Measurements from ENCODE around the gene GLRX5.

Gene GLRX5

GRCh38 chr14:95561001-95561412 lies 26.2 kb downstream of the GLRX5 start:
- H2AFZ ChIP-seq (ENCODE audit: low read depth, low read length, severe bottlenecking), result no peak overlapping the region
- no peaks in the 10 kb centered on the region for H4K20me1 ChIP-seq (ENCODE audit: low read depth, low read length)
- no peak for TF ChIP-seq EZH2phosphoT487 (conservative IDR thresholded peaks at IDR 0.05; ENCODE audit: low read length)
- TF ChIP-seq, protein P1, sequence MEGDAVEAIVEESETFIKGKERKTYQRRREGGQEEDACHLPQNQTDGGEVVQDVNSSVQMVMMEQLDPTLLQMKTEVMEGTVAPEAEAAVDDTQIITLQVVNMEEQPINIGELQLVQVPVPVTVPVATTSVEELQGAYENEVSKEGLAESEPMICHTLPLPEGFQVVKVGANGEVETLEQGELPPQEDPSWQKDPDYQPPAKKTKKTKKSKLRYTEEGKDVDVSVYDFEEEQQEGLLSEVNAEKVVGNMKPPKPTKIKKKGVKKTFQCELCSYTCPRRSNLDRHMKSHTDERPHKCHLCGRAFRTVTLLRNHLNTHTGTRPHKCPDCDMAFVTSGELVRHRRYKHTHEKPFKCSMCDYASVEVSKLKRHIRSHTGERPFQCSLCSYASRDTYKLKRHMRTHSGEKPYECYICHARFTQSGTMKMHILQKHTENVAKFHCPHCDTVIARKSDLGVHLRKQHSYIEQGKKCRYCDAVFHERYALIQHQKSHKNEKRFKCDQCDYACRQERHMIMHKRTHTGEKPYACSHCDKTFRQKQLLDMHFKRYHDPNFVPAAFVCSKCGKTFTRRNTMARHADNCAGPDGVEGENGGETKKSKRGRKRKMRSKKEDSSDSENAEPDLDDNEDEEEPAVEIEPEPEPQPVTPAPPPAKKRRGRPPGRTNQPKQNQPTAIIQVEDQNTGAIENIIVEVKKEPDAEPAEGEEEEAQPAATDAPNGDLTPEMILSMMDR (IDR thresholded peaks at IDR 0.05; ENCODE audit: insufficient read depth, low read length, poor library complexity, severe bottlenecking), result peak; percentile 93
- no peaks in the 10 kb centered on the region for H3K9me2 ChIP-seq (replicated peaks; ENCODE audit: insufficient read depth, low read length)
- H3K27me3 ChIP-seq (ENCODE audit: low read length), result no peaks in the 10 kb centered on the region
- H3K4me2 ChIP-seq (ENCODE audit: low read depth, low read length, poor library complexity, severe bottlenecking), result no peak overlapping the region
- H3K36me3 ChIP-seq (ENCODE audit: low read length), result no peaks in the 10 kb centered on the region
- no peak overlapping the region for H3K27ac ChIP-seq (ENCODE audit: low read depth, low read length)
- H3K9me3 ChIP-seq (ENCODE audit: insufficient read depth, low read length), result no peaks in the 10 kb centered on the region
- no peaks in the 10 kb centered on the region for H3F3A ChIP-seq (ENCODE audit: insufficient read depth)
- no peak overlapping the region for H3K4me3 ChIP-seq (ENCODE audit: insufficient read depth, low read length, poor library complexity, severe bottlenecking)
- H3K79me2 ChIP-seq (ENCODE audit: insufficient read depth, low read length), result no peaks in the 10 kb centered on the region
- H3K9ac ChIP-seq (ENCODE audit: low read length), result no peak overlapping the region

DNA sequence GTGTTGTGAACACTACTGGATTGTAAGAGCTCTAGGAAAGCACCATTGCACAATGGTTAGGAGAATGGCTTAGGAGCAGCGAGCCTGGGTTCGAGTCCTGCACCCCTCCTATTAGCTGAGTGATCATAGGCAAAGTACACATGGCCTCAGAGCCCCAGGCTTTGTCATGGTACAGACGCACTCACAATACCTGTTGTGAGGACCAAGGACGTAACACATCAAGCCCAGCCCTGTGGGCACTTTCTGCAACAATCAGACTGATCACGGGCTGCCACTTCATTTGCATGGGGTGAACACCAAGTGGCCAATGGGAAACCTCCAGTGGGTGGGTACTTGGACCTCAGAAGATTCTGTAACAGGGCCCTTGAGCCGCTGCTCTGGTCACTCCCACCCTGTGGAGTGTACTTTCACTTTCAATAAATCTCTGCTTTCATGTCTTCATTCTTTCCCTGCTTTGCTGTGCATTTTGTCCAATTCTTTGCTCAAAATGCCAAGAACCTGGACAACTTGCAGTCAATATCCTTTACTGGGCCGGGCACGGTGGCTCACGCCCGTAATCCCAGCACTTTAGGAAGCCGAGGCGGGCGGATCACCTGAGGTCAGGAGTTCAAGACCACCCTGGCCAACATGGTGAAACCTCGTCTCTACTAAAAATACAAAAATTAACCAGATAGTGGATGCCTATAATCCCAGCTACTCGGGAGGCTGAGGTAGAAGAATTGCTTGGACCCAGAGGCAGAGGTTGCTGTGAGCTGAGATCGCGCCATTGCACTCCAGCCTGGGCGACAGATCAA lies 28.2 kb downstream of the GLRX5 start:
- no peak overlapping the region for H3K4me3 ChIP-seq (ENCODE audit: insufficient read depth, low read length, poor library complexity, severe bottlenecking)
- no peaks in the 10 kb centered on the region for H3K9me2 ChIP-seq (replicated peaks; ENCODE audit: insufficient read depth, low read length)
- H3F3A ChIP-seq (ENCODE audit: insufficient read depth), result no peaks in the 10 kb centered on the region
- H3K79me2 ChIP-seq (ENCODE audit: insufficient read depth, low read length), result no peaks in the 10 kb centered on the region
- no peak overlapping the region for H3K4me2 ChIP-seq (ENCODE audit: low read depth, low read length, poor library complexity, severe bottlenecking)
- H3K9ac ChIP-seq (ENCODE audit: low read length), result no peak overlapping the region
- no peaks in the 10 kb centered on the region for H3K27me3 ChIP-seq (ENCODE audit: low read length)
- H3K9me3 ChIP-seq (ENCODE audit: insufficient read depth, low read length), result no peaks in the 10 kb centered on the region
- H3K36me3 ChIP-seq (ENCODE audit: low read length), result no peaks in the 10 kb centered on the region
- no peak overlapping the region for H2AFZ ChIP-seq (ENCODE audit: low read depth, low read length, severe bottlenecking)
- TF ChIP-seq, protein P1 (IDR thresholded peaks at IDR 0.05; ENCODE audit: insufficient read depth, low read length, poor library complexity, severe bottlenecking), result no peak
- no peak for TF ChIP-seq EZH2phosphoT487 (conservative IDR thresholded peaks at IDR 0.05; ENCODE audit: low read length)
- H4K20me1 ChIP-seq (ENCODE audit: low read depth, low read length), result no peaks in the 10 kb centered on the region
- H3K27ac ChIP-seq (ENCODE audit: low read depth, low read length), result no peak overlapping the region

GRCh38 chr14:95564060-95564459 lies 29.2 kb downstream of the GLRX5 start:
- Histone ChIP-seq H2AFZ (ENCODE audit: low read depth, low read length, severe bottlenecking) (no peak overlapping the region), H3K9me3 (ENCODE audit: insufficient read depth, low read length) (no peaks in the 10 kb centered on the region), H3K27me3 (ENCODE audit: low read length) (no peaks in the 10 kb centered on the region), H3K4me3 (ENCODE audit: insufficient read depth, low read length, poor library complexity, severe bottlenecking) (no peak overlapping the region), H3K9ac (ENCODE audit: low read length) (no peak overlapping the region), H3K27ac (ENCODE audit: low read depth, low read length) (no peak overlapping the region), H3K79me2 (ENCODE audit: insufficient read depth, low read length) (no peaks in the 10 kb centered on the region), H3F3A (ENCODE audit: insufficient read depth) (no peaks in the 10 kb centered on the region), H3K9me2 (replicated peaks; ENCODE audit: insufficient read depth, low read length) (no peaks in the 10 kb centered on the region), H3K4me2 (ENCODE audit: low read depth, low read length, poor library complexity, severe bottlenecking) (no peak overlapping the region), H3K36me3 (ENCODE audit: low read length) (no peaks in the 10 kb centered on the region), H4K20me1 (ENCODE audit: low read depth, low read length) (no peaks in the 10 kb centered on the region)
- TF ChIP-seq, protein P1 (IDR thresholded peaks at IDR 0.05; ENCODE audit: insufficient read depth, low read length, poor library complexity, severe bottlenecking), result no peak
- TF ChIP-seq EZH2phosphoT487 (conservative IDR thresholded peaks at IDR 0.05; ENCODE audit: low read length), result no peak
